ENCODE measurements around the gene B4GALT5.

DNA sequence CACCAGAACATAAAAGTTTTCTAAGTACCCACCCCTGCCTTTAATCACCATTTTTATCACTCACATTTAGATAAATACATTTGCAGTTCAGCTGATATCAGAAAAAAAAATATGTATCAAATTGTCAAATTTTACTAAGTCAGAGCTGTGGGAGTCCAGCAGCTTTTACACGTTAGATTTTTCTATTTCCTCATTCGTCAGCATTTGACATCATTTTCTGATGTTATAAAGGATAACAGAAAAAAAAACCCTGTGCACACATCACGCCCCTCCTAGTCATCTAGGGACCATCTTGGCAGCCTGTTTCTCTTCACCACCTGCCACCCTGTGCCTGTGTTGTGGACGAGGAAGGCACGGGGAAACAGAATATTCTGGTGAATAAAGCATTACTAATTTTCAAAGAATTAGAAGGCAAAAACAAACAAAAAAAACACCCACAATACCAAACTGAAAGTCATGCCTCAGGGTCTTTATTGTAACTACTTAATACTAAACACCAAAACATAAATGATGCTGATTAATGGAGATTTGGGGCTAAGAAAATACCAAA lies 12.4 kb downstream of the B4GALT5 start:
- TF ChIP-seq ZC3H10 (CRISPR knock-in tag; IDR thresholded peaks at IDR 0.05) (no peak), BACH2 (CRISPR knock-in tag; IDR thresholded peaks at IDR 0.05; ENCODE audit: borderline replicate concordance) (no peak), ZFP30 (CRISPR knock-in tag; IDR thresholded peaks at IDR 0.05) (no peak), ARNTL (CRISPR knock-in tag; IDR thresholded peaks at IDR 0.05; ENCODE audit: borderline replicate concordance, low read depth) (no peak), ZNF70 (CRISPR knock-in tag; IDR thresholded peaks at IDR 0.05) (no peak)
- TF ChIP-seq, protein P1, sequence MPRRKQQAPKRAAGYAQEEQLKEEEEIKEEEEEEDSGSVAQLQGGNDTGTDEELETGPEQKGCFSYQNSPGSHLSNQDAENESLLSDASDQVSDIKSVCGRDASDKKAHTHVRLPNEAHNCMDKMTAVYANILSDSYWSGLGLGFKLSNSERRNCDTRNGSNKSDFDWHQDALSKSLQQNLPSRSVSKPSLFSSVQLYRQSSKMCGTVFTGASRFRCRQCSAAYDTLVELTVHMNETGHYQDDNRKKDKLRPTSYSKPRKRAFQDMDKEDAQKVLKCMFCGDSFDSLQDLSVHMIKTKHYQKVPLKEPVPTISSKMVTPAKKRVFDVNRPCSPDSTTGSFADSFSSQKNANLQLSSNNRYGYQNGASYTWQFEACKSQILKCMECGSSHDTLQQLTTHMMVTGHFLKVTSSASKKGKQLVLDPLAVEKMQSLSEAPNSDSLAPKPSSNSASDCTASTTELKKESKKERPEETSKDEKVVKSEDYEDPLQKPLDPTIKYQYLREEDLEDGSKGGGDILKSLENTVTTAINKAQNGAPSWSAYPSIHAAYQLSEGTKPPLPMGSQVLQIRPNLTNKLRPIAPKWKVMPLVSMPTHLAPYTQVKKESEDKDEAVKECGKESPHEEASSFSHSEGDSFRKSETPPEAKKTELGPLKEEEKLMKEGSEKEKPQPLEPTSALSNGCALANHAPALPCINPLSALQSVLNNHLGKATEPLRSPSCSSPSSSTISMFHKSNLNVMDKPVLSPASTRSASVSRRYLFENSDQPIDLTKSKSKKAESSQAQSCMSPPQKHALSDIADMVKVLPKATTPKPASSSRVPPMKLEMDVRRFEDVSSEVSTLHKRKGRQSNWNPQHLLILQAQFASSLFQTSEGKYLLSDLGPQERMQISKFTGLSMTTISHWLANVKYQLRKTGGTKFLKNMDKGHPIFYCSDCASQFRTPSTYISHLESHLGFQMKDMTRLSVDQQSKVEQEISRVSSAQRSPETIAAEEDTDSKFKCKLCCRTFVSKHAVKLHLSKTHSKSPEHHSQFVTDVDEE (CRISPR knock-in tag; IDR thresholded peaks at IDR 0.05) = no peak
- TF ChIP-seq, protein P2, sequence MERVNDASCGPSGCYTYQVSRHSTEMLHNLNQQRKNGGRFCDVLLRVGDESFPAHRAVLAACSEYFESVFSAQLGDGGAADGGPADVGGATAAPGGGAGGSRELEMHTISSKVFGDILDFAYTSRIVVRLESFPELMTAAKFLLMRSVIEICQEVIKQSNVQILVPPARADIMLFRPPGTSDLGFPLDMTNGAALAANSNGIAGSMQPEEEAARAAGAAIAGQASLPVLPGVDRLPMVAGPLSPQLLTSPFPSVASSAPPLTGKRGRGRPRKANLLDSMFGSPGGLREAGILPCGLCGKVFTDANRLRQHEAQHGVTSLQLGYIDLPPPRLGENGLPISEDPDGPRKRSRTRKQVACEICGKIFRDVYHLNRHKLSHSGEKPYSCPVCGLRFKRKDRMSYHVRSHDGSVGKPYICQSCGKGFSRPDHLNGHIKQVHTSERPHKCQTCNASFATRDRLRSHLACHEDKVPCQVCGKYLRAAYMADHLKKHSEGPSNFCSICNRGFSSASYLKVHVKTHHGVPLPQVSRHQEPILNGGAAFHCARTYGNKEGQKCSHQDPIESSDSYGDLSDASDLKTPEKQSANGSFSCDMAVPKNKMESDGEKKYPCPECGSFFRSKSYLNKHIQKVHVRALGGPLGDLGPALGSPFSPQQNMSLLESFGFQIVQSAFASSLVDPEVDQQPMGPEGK (CRISPR knock-in tag; IDR thresholded peaks at IDR 0.05; ENCODE audit: borderline replicate concordance) = no peak

All from SK-N-SH treated with all-trans-retinoic acid at 6 μM for 48 hours (cell line).